Measurements from ENCODE around the gene FANCI.

GRCh38 chr15:89335298-89336041 is 91.7 kb downstream of the FANCI start:
- TF ChIP-seq, protein P1, sequence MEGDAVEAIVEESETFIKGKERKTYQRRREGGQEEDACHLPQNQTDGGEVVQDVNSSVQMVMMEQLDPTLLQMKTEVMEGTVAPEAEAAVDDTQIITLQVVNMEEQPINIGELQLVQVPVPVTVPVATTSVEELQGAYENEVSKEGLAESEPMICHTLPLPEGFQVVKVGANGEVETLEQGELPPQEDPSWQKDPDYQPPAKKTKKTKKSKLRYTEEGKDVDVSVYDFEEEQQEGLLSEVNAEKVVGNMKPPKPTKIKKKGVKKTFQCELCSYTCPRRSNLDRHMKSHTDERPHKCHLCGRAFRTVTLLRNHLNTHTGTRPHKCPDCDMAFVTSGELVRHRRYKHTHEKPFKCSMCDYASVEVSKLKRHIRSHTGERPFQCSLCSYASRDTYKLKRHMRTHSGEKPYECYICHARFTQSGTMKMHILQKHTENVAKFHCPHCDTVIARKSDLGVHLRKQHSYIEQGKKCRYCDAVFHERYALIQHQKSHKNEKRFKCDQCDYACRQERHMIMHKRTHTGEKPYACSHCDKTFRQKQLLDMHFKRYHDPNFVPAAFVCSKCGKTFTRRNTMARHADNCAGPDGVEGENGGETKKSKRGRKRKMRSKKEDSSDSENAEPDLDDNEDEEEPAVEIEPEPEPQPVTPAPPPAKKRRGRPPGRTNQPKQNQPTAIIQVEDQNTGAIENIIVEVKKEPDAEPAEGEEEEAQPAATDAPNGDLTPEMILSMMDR (IDR thresholded peaks at IDR 0.05), result no peak
- TF ChIP-seq POLR2AphosphoS5 (IDR thresholded peaks at IDR 0.05) (no peak), POLR2A (IDR thresholded peaks at IDR 0.05) (no peak), EP300 (IDR thresholded peaks at IDR 0.05) (no peak)
